PC-3 (cell line): Measurements from ENCODE around the gene SLCO2A1. TPM values are rescaled to one million over a fixed set of nuclear protein-coding genes. Genes with fewer than 3 reads are reported as not detected.

ENCODE experiments used
- ATAC-seq: fragments of 200-7000 bp; cut with Tn5 transposase; 2 replicates; pipeline ENCODE4 v1.9.1; 2020; ENCODE audit warnings: mild to moderate bottlenecking, moderate library complexity
- BruUV-seq: library from RNA; stranded (reverse); fragments of 400-500 nt; replicated peaks from 2 replicates; lab custom pipeline; 2021; lab: Mats Ljungman, UMichigan
- CTCF ChIA-PET: fragments of 300-600 bp; sonication (Branson Sonifier 250); formaldehyde crosslinking; loops from one replicate; lab custom pipeline; 2022; ENCODE audit warnings: antibody characterized with exemption; lab: Charles Lee
- POLR2A ChIA-PET: fragments of 300-600 bp; sonication (Branson Sonifier 250); formaldehyde crosslinking; loops from one replicate; lab custom pipeline; 2022; ENCODE audit warnings: antibody characterized with exemption; ENCODE audit not compliant: unreplicated experiment; lab: Charles Lee
- DNase-seq: peaks from one replicate; pipeline ENCODE4 v3.0.0-alpha.2; 2015
- H2AFZ ChIP-seq: fragments of 300-600 bp; sonication (generic); 2 replicates; pipeline ENCODE4 v1.6.0; 2016; ENCODE audit warnings: antibody characterized with exemption, low read length
- H3F3A ChIP-seq: fragments of 300-600 bp; sonication (generic); one replicate; pipeline ENCODE4 v1.6.0; 2017; ENCODE audit warnings: antibody characterized with exemption, low read length, control low read depth, mild to moderate bottlenecking; ENCODE audit not compliant: unreplicated experiment
- H3K27ac ChIP-seq: fragments of 300-600 bp; sonication (generic); 2 replicates; pipeline ENCODE4 v1.5.1; 2016; ENCODE audit warnings: mild to moderate bottlenecking, low read length
- H3K27me3 ChIP-seq: fragments of 300-600 bp; sonication (generic); 2 replicates; pipeline ENCODE4 v1.6.1; 2016; ENCODE audit warnings: low read length, mixed read lengths
- H3K36me3 ChIP-seq: fragments of 300-600 bp; sonication (generic); 2 replicates; pipeline ENCODE4 v1.6.1; 2016; ENCODE audit warnings: low read depth, mixed run types, low read length, mixed read lengths
- H3K4me1 ChIP-seq: fragments of 300-600 bp; sonication (generic); 2 replicates; pipeline ENCODE4 v1.5.1; 2016; ENCODE audit warnings: low read length; ENCODE audit not compliant: insufficient read depth
- H3K4me2 ChIP-seq: fragments of 300-600 bp; sonication (generic); 2 replicates; pipeline ENCODE4 v1.6.0; 2016; ENCODE audit warnings: low read length
- H3K4me3 ChIP-seq: fragments of 300-600 bp; sonication (generic); 2 replicates; pipeline ENCODE4 v1.5.1; 2016; ENCODE audit warnings: mild to moderate bottlenecking, low read length, mixed read lengths
- H3K79me2 ChIP-seq: fragments of 300-600 bp; sonication (generic); 2 replicates; pipeline ENCODE4 v1.6.1; 2017; ENCODE audit warnings: low read length, mixed read lengths
- H3K9ac ChIP-seq: fragments of 300-600 bp; sonication (generic); 2 replicates; pipeline ENCODE4 v1.6.0; 2016; ENCODE audit warnings: mild to moderate bottlenecking, low read length
- H3K9me2 ChIP-seq: fragments of 300-600 bp; sonication (generic); replicated peaks from 2 replicates; pipeline ENCODE4 v1.6.1; 2016; ENCODE audit warnings: mixed run types, low read length, mixed read lengths
- H3K9me3 ChIP-seq: fragments of 300-600 bp; sonication (generic); 2 replicates; pipeline ENCODE4 v1.6.1; 2016; ENCODE audit warnings: low read length, mixed read lengths
- H4K20me1 ChIP-seq: fragments of 300-600 bp; sonication (generic); 2 replicates; pipeline ENCODE4 v1.6.1; 2016; ENCODE audit warnings: low read length, mixed read lengths
- EZH2 ChIP-seq: fragments of 300-600 bp; sonication (generic); IDR thresholded peaks from one replicate; pipeline ENCODE4 v1.6.1; 2017; ENCODE audit warnings: antibody characterized with exemption, mild to moderate bottlenecking, low read length; ENCODE audit not compliant: unreplicated experiment
- EZH2phosphoT487 ChIP-seq: fragments of 300-600 bp; sonication (generic); IDR thresholded peaks from 2 replicates; pipeline ENCODE4 v1.6.1; 2018; ENCODE audit warnings: mild to moderate bottlenecking, antibody characterized with exemption, low read length, borderline replicate concordance
- intact Hi-C: fragments of 100-400 bp; cut with micrococcal nuclease; formaldehyde crosslinking; loops from 2 replicates; pipeline ENCODE4 v1.9.0; 2023
- total RNA-seq: library from RNA; depleted of rRNA; stranded (reverse); fragments of >200 nt; gene quantifications from 2 replicates; pipeline ENCODE4 v1.2.3, GENCODE V29; 2014
- TF ChIP-seq, protein P1 (sequence below): fragments of 300-600 bp; sonication (generic); conservative IDR thresholded peaks from 2 replicates; pipeline ENCODE4 v1.5.1; 2017; ENCODE audit warnings: antibody characterized with exemption, low read depth, mild to moderate bottlenecking, low read length

The SLCO2A1 gene
- total RNA-seq, 1 experiment from 2014 or later: not detected

DNA sequence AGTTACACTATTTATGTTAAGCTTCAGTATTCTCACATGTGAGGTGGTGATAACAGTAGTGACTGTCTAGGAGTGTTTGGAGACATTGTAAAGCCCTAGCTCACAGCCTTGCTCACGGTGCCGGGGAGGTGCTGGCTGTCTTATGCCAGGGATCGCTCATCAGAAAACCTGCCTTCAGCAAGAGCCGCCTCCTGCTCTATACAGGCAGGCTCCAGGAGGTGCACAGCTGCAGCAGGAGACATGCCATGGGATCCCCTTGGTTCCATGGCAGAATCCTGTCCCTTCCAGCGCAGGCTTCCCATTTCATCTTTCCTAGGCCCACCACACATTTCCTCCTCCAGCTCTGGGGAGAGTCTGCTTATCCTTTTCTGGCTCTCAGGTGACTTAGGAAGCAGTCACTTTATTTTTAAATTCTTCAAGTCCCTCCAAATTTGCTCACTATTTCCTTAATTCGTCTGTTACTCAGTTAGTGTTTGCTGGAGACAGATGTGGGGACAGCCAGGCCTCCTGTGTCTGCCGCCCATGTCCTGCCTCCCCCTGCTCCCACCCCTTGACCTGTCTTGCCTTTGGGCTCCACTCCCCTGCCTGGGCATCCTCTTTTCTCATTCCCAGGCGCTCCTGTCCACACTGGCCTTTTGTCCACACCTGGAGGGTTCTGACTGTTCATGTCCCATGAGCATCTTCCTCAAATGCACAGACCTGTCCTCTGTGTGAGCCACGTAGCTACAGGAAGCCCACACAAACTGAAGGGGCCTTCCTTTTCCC lies 31.7 kb downstream of the SLCO2A1 start:
- Histone ChIP-seq H2AFZ (no peak overlapping the region), H3K4me2 (no peak overlapping the region), H3K9ac (no peak overlapping the region), H3K36me3 (no peaks in the 10 kb centered on the region), H3K4me3 (no peak overlapping the region), H4K20me1 (no peaks in the 10 kb centered on the region), H3K9me2 (no peaks in the 10 kb centered on the region), H3K9me3 (no peaks in the 10 kb centered on the region), H3K4me1 (no peaks in the 10 kb centered on the region), H3K27ac (no peak overlapping the region), H3F3A (no peaks in the 10 kb centered on the region), H3K79me2 (no peaks in the 10 kb centered on the region), H3K27me3 (no peaks in the 10 kb centered on the region)
- ChIA-PET CTCF (no interaction called here), POLR2A (no interaction called here)
- intact Hi-C loops: no loop called here
- DNase-seq: no peak
- BruUV-seq: no TSS peak
- no peak for ATAC-seq
- TF ChIP-seq EZH2phosphoT487: no peak
- no peak for TF ChIP-seq EZH2
- TF ChIP-seq, protein P1, sequence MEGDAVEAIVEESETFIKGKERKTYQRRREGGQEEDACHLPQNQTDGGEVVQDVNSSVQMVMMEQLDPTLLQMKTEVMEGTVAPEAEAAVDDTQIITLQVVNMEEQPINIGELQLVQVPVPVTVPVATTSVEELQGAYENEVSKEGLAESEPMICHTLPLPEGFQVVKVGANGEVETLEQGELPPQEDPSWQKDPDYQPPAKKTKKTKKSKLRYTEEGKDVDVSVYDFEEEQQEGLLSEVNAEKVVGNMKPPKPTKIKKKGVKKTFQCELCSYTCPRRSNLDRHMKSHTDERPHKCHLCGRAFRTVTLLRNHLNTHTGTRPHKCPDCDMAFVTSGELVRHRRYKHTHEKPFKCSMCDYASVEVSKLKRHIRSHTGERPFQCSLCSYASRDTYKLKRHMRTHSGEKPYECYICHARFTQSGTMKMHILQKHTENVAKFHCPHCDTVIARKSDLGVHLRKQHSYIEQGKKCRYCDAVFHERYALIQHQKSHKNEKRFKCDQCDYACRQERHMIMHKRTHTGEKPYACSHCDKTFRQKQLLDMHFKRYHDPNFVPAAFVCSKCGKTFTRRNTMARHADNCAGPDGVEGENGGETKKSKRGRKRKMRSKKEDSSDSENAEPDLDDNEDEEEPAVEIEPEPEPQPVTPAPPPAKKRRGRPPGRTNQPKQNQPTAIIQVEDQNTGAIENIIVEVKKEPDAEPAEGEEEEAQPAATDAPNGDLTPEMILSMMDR: no peak

DNA sequence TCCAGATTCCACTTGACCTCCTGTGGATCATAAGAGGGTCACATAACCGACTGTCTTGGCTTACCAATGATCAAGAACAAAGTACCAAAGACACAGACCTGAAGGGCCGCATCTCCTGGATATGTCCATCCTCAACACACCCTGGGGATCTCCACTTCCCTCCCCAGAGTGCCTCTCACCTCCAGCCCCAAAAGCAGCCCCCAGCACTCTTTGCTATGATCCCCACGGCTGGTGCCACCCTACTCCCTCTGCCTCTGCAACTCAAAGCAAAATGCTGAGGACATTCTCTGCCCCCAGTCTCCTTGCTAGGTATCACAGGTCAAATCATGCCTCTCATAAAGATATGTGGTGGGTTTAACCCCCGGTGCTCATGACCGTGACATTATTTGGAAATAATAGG lies 32.7 kb downstream of the SLCO2A1 start:
- BruUV-seq: no TSS peak
- Histone ChIP-seq H3K4me3 (no peak overlapping the region), H3K9me2 (no peaks in the 10 kb centered on the region), H3K27ac (no peak overlapping the region), H4K20me1 (no peaks in the 10 kb centered on the region), H3F3A (no peaks in the 10 kb centered on the region), H3K4me2 (no peak overlapping the region), H3K9me3 (no peaks in the 10 kb centered on the region), H3K9ac (no peak overlapping the region), H3K36me3 (no peaks in the 10 kb centered on the region), H2AFZ (no peak overlapping the region), H3K27me3 (no peaks in the 10 kb centered on the region), H3K79me2 (no peaks in the 10 kb centered on the region), H3K4me1 (no peaks in the 10 kb centered on the region)
- DNase-seq: no peak
- ChIA-PET CTCF (no interaction called here), POLR2A (no interaction called here)
- TF ChIP-seq, protein P1: no peak
- no peak for TF ChIP-seq EZH2
- no peak for TF ChIP-seq EZH2phosphoT487
- no peak for ATAC-seq
- intact Hi-C loops: no loop called here

DNA sequence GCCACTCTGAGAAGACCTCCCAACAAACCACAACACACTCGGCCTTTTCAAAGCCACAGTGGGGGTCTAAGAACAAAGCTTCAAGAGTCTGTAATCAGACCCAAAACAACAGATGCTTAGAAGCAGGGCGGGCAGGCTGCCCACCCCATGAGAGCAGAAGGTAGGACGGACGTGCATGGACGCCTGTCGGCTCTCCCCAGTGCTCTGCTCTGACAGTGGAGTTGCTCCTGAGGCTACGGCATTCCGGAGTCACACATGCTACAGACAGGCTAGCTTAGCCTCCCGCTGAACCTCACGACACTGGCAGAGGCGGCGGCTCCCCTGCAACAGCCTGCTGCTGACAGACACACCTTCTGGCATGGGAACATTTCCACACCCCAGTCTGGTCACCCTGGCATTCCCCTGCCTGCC lies 33.5 kb downstream of the SLCO2A1 start:
- peaks cover 5% of the 10 kb centered on the region; the same call in 1 of the 2 replicates for H3K4me1 ChIP-seq
- ChIA-PET CTCF (no interaction called here), POLR2A (no interaction called here)
- TF ChIP-seq, protein P1: no peak
- TF ChIP-seq EZH2 (no peak), EZH2phosphoT487 (no peak)
- no peak overlapping the region for H3K27ac ChIP-seq
- ATAC-seq (no peak), DNase-seq (no peak)
- intact Hi-C loops: no loop called here
- H3K4me3 ChIP-seq: no peak overlapping the region
- H3K36me3 ChIP-seq: no peaks in the 10 kb centered on the region
- no peaks in the 10 kb centered on the region for H3F3A ChIP-seq
- H3K4me2 ChIP-seq: no peak overlapping the region
- no peaks in the 10 kb centered on the region for H3K9me2 ChIP-seq
- H3K27me3 ChIP-seq: no peaks in the 10 kb centered on the region
- no peaks in the 10 kb centered on the region for H3K79me2 ChIP-seq
- no peak overlapping the region for H3K9ac ChIP-seq
- no TSS peak for BruUV-seq
- no peaks in the 10 kb centered on the region for H3K9me3 ChIP-seq
- H4K20me1 ChIP-seq: no peaks in the 10 kb centered on the region
- H2AFZ ChIP-seq: no peak overlapping the region
